MCF 10A (cell line): Measurements from ENCODE around the gene NPHP4. TPM values are rescaled to one million over a fixed set of nuclear protein-coding genes. Genes with fewer than 3 reads are reported as not detected.

ENCODE experiments used
- BruUV-seq: library from RNA; stranded (reverse); fragments of 400-500 nt; replicated peaks from 2 replicates; lab custom pipeline; 2021; lab: Mats Ljungman, UMichigan
- CTCF ChIA-PET: fragments of 300-600 bp; sonication (Branson Sonifier 250); formaldehyde crosslinking; extraction: SDS; loops from one replicate; lab custom pipeline; 2021; ENCODE audit warnings: antibody characterized with exemption, inconsistent platforms; lab: Yijun Ruan, JAX
- POLR2A ChIA-PET: fragments of 300-600, 350-650 bp; sonication (Branson Sonifier 250); formaldehyde crosslinking; extraction: SDS; loops from one replicate; lab custom pipeline; 2020; ENCODE audit warnings: antibody characterized with exemption, inconsistent platforms; lab: Yijun Ruan, JAX
- DNase-seq: peaks from one replicate; pipeline ENCODE4 v3.0.0-alpha.2; 2018; ENCODE audit not compliant: unreplicated experiment
- H3K27ac Mint-ChIP-seq: one replicate; pipeline ENCODE4 v1.8.0; 2022; ENCODE audit warnings: mild to moderate bottlenecking, low read depth, mixed read lengths; ENCODE audit not compliant: unreplicated experiment
- H3K27me3 Mint-ChIP-seq: one replicate; pipeline ENCODE4 v1.8.0; 2022; ENCODE audit warnings: mixed read lengths; ENCODE audit not compliant: insufficient read depth, unreplicated experiment
- H3K36me3 Mint-ChIP-seq: one replicate; pipeline ENCODE4 v1.8.0; 2022; ENCODE audit warnings: mild to moderate bottlenecking, moderate library complexity, mixed read lengths; ENCODE audit not compliant: insufficient read depth, unreplicated experiment
- H3K4me1 Mint-ChIP-seq: one replicate; pipeline ENCODE4 v1.8.0; 2022; ENCODE audit warnings: mixed read lengths; ENCODE audit not compliant: insufficient read depth, unreplicated experiment
- H3K4me3 Mint-ChIP-seq: one replicate; pipeline ENCODE4 v1.8.0; 2022; ENCODE audit warnings: mild to moderate bottlenecking, moderate library complexity, mixed read lengths; ENCODE audit not compliant: unreplicated experiment
- H3K9me3 Mint-ChIP-seq: one replicate; pipeline ENCODE4 v1.8.0; 2022; ENCODE audit warnings: mixed read lengths; ENCODE audit not compliant: unreplicated experiment
- CTCF ChIP-seq: fragments of 200-600 bp; IDR thresholded peaks from one replicate; pipeline ENCODE4 v1.8.0; 2022; ENCODE audit warnings: antibody characterized with exemption, mild to moderate bottlenecking; ENCODE audit not compliant: unreplicated experiment
- intact Hi-C: fragments of 100-400 bp; cut with micrococcal nuclease; formaldehyde crosslinking; loops from 2 replicates; pipeline ENCODE4 v1.14.1; 2022
- total RNA-seq: library from RNA; stranded (reverse); gene quantifications from 2 replicates; pipeline ENCODE4 v1.2.3, GENCODE V29; 2022

The NPHP4 gene
- total RNA-seq, 1 experiment from 2014 or later: 14.4 TPM

- DNase-seq: no peak
- TF ChIP-seq CTCF: no peak
Observed at GRCh38 chr1:5939271-5940170, 52.7 kb downstream of the NPHP4 start.

GRCh38 chr1:5938101-5938646, 54.1 kb downstream of the NPHP4 start:
- intact Hi-C loops: no loop called here
- H3K4me3 Mint-ChIP-seq: no peak overlapping the region
- H3K4me1 Mint-ChIP-seq: no peaks in the 10 kb centered on the region
- no peak for TF ChIP-seq CTCF
- ChIA-PET POLR2A (no interaction called here), CTCF (interaction anchor here (0.6 to 1.1 kb wide), 2 partner anchors 21 to 23 kb away, joined by 3 read pairs; no protein-coding TSS in a partner anchor)
- no peak overlapping the region for H3K27ac Mint-ChIP-seq
- no peaks in the 10 kb centered on the region for H3K9me3 Mint-ChIP-seq
- no peaks in the 10 kb centered on the region for H3K27me3 Mint-ChIP-seq
- DNase-seq: no peak
- H3K36me3 Mint-ChIP-seq: peaks cover 24% of the 10 kb centered on the region
- BruUV-seq: no TSS peak

More at GRCh38 chr1:5939271-5940170, 52.7 kb downstream of the NPHP4 start:
- Mint-ChIP-seq H3K4me1 (no peaks in the 10 kb centered on the region), H3K36me3 (peaks cover 20% of the 10 kb centered on the region), H3K27me3 (no peaks in the 10 kb centered on the region), H3K9me3 (no peaks in the 10 kb centered on the region), H3K27ac (no peak overlapping the region), H3K4me3 (no peak overlapping the region)
- ChIA-PET POLR2A (interaction anchor here (0.5 kb wide), 1 partner anchor 368 kb away, joined by 3 read pairs; no protein-coding TSS in a partner anchor), CTCF (no interaction called here)
- intact Hi-C loops: no loop called here
- BruUV-seq: no TSS peak

- no peak for TF ChIP-seq CTCF
- DNase-seq: no peak
- ChIA-PET CTCF (interaction anchor here (0.5 to 1.1 kb wide), 2 partner anchors 20 to 301 kb away, joined by 3 read pairs; no protein-coding TSS in a partner anchor), POLR2A (no interaction called here)
- intact Hi-C loops: no loop called here
- Mint-ChIP-seq H3K27ac (no peak overlapping the region), H3K4me1 (no peaks in the 10 kb centered on the region), H3K36me3 (peaks cover 32% of the 10 kb centered on the region), H3K4me3 (no peak overlapping the region), H3K27me3 (no peaks in the 10 kb centered on the region), H3K9me3 (no peaks in the 10 kb centered on the region)
- no TSS peak for BruUV-seq
Observed at GRCh38 chr1:5937373-5937857, 54.8 kb downstream of the NPHP4 start.
